AG10803 (cell line): Measurements from ENCODE around the gene KIFBP.
A peak's percentile ranks its signal among the peaks of the same experiment; 100 is the strongest.
"Not testable (repeated sequence)": the region's sequence is repeated elsewhere in the genome, so short reads cannot be mapped to it uniquely, and the experiment has no call there.

Experiments used
- DNase-seq: peaks from one replicate; pipeline ENCODE4 v3.0.0; 2010; ENCODE audit warnings: low read depth
- H3K4me3 ChIP-seq: 2 replicates; pipeline ENCODE4 v1.5.1; 2011; ENCODE audit warnings: mild to moderate bottlenecking, low read length, control low read depth
- TF ChIP-seq, protein P1 (sequence below): conservative IDR thresholded peaks from 2 replicates; pipeline ENCODE4 v1.5.1; 2011; ENCODE audit warnings: mild to moderate bottlenecking, low read length, control low read depth, inconsistent platforms

KIFBP gene

GRCh38 chr10:68988530-68989316 is at the start of gene KIFBP:
Gene KIFBP, plus strand, starts transcription at chr10:68988803. Its CDS starts 30 bp downstream, at chr10:68988833.
- H3K4me3 ChIP-seq, result peak within 1 kb of the TSS; percentile 99
- TF ChIP-seq, protein P1, sequence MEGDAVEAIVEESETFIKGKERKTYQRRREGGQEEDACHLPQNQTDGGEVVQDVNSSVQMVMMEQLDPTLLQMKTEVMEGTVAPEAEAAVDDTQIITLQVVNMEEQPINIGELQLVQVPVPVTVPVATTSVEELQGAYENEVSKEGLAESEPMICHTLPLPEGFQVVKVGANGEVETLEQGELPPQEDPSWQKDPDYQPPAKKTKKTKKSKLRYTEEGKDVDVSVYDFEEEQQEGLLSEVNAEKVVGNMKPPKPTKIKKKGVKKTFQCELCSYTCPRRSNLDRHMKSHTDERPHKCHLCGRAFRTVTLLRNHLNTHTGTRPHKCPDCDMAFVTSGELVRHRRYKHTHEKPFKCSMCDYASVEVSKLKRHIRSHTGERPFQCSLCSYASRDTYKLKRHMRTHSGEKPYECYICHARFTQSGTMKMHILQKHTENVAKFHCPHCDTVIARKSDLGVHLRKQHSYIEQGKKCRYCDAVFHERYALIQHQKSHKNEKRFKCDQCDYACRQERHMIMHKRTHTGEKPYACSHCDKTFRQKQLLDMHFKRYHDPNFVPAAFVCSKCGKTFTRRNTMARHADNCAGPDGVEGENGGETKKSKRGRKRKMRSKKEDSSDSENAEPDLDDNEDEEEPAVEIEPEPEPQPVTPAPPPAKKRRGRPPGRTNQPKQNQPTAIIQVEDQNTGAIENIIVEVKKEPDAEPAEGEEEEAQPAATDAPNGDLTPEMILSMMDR, result peak; percentile 73
- peak; percentile 98 for DNase-seq

GRCh38 chr10:68938884-68939283 is 49.7 kb upstream of the KIFBP start:
- H3K4me3 ChIP-seq, result no peak overlapping the region
- TF ChIP-seq, protein P1, result no peak
- DNase-seq, result no peak

DNA sequence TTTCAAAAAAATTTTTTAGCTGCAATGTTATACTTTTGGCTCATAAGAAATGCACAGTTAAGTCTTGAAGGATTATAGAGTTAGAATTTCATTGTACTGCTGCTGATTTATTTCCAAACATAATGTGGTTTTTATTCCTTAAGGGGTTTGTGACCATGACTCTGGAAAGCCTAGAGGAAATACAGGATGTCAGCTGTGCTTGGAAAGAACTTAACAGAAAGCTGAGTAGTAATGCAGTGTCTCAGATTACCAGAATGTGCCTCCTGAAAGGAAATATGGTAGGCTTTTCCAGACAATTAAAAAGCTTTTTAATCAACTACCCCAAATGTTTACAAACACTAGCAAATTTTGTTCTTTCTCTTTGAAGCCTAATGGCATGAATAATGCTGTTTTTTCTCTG is 47.7 kb upstream of the KIFBP start:
- DNase-seq, H3K4me3 ChIP-seq: not testable (repeated sequence)

DNA sequence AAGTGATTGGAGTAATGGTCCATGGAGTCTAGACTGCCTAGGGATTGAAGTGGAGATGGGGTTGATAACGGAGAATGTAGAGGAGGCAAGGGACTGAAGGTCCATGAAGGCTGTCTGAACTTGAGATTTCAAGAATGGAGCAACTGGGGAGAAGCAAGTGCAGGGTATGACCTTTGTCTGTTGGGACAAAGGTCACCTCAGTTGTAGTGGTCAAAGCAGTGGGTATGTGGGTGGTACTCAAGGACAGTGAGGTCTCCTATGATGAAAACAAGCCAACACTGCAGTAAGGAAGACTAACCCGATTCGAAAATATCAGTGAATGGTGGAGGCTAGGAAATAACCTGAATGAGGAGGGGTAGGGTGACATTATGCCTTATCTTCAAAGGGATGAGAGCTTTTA is 38.0 kb upstream of the KIFBP start:
- TF ChIP-seq, protein P1, result no peak
- no peak for DNase-seq
- no peak overlapping the region for H3K4me3 ChIP-seq

- no peak overlapping the region for H3K4me3 ChIP-seq
- TF ChIP-seq, protein P1, result no peak
- no peak for DNase-seq
These were observed 33.7 kb upstream of the KIFBP start for GRCh38 chr10:68954904-68955303.

- TF ChIP-seq, protein P1, result no peak
- H3K4me3 ChIP-seq, result peak overlapping the region; percentile 98
- peak; percentile 17 for DNase-seq
These were observed 33.2 kb upstream of the KIFBP start for GRCh38 chr10:68955355-68955831.

DNA sequence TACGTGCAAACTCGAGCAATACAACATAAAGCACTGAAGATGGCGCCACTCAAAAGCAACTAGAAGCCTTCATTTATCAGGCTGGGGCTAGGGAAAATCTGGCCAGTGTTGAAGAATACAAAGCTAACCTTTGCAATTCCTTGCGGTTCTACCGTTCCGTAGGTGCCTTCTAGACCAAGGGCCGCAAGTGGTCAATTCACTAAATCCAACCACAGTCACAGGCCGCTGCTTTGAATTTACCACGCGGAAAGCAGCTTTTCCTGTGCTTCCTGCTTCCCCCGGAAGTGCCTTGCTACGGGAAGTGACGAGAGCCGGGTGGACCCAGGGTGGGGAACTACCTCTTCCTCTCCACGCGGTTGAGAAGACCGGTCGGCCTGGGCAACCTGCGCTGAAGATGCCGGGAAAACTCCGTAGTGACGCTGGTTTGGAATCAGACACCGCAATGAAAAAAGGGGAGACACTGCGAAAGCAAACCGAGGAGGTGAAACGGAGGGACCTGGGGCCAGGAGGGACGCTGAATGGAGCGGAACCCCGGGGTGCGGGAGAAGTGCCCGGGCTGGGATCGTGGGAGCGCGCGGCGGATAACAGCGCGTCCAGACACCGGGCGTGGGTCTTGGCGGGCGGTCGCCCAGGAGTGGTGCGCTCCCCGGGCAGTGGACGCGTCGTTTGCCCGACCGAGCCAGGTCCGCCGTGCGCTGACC is 32.6 kb upstream of the KIFBP start, which contains the start of gene DDX21:
DDX21 (plus strand) TSS at position 339 of the 701 bp plus-strand sequence; CDS start at position 395, 56 bp downstream.
- TF ChIP-seq, protein P1, result peak; percentile 72
- peak; percentile 89 for DNase-seq
- H3K4me3 ChIP-seq, result peak within 1 kb of the TSS; percentile 98
